Measurements from ENCODE around the gene ZFX. TPM values are rescaled to one million over a fixed set of nuclear protein-coding genes. Genes with fewer than 3 reads are reported as not detected.

The ZFX gene
- total and polyA plus RNA-seq, 10 of the 15 experiments (the other 5 are each of a cell fraction or from before 2014, with no cell fraction given) = 6.8 to 40.9 (median 24.6) TPM

DNA sequence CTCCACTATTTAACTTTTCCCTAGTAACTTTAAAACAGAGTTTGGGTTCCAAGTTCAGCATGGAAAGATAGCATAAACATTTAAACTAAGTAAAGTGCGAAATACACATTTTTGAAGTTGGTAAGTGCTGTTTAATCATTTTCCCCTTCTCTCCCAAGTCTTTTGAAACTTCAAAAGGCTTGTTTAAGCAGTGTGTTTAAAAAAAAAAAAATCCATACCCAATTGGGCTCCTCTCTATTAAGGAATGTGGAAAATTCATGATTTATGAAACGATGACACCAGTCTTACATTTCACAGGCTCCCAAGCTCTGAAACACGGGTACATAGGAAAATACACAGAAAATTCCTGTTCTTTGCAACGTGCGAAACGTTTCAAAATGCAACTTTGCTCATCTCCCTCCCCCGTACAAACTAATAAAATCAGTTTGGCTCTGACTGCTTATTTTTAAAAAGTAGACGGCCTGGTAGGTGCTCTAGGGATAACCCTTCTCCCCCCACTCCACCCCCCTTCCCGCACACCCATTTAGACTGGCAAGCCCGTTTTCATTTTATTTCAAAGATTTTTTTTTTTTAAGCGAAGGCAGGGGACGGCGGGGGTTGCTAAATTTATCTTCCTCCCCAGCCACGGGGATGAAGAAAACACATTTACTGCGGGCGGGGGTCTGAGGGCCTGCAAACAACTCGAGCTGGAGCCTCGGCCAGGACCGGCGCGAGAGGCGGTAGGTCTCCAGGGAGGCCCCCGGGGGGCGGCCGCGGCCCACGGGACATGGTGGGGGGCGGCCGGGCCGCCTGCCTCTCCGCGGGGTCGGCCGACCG is 786 bp upstream of the ZFX start (continued):
- TF ChIP-seq RFX5 (IDR thresholded peaks at IDR 0.05; ENCODE audit: low read depth, low read length) = no peak
- TF ChIP-seq, protein P1, sequence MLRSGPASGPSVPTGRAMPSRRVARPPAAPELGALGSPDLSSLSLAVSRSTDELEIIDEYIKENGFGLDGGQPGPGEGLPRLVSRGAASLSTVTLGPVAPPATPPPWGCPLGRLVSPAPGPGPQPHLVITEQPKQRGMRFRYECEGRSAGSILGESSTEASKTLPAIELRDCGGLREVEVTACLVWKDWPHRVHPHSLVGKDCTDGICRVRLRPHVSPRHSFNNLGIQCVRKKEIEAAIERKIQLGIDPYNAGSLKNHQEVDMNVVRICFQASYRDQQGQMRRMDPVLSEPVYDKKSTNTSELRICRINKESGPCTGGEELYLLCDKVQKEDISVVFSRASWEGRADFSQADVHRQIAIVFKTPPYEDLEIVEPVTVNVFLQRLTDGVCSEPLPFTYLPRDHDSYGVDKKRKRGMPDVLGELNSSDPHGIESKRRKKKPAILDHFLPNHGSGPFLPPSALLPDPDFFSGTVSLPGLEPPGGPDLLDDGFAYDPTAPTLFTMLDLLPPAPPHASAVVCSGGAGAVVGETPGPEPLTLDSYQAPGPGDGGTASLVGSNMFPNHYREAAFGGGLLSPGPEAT (IDR thresholded peaks at IDR 0.05; ENCODE audit: low read depth) = no peak
- TF ChIP-seq KDM1A (IDR thresholded peaks at IDR 0.05; ENCODE audit: borderline replicate concordance) = no peak
- no peak for TF ChIP-seq CTCF (IDR thresholded peaks at IDR 0.05 in 2 of 3, conservative IDR thresholded peaks at IDR 0.05 in 1 of 3; ENCODE audit: control insufficient read depth in 2 of 3, extremely low read depth in 1 of 3, insufficient read depth in 1 of 3, low read depth in 3 of 3, low read length in 3 of 3)
- 0 out of 2 replicates have a peak, but pooled peaks have one; percentile 18 for TF ChIP-seq SMARCA5 (IDR thresholded peaks at IDR 0.05)
- TF ChIP-seq ZBTB33 (IDR thresholded peaks at IDR 0.05) = no peak
- TF ChIP-seq SIN3A (IDR thresholded peaks at IDR 0.05; ENCODE audit: low read depth, low read length) = peak; percentile 35; the same call in 1 of the 2 replicates
- TF ChIP-seq MEF2A (IDR thresholded peaks at IDR 0.05; ENCODE audit: insufficient read depth, low read depth, low read length) = no peak
- TF ChIP-seq SMAD1 (IDR thresholded peaks at IDR 0.05; ENCODE audit: low read depth, partially characterized antibody) = no peak
- TF ChIP-seq GABPA (IDR thresholded peaks at IDR 0.05; ENCODE audit: low read depth) = no peak
- TF ChIP-seq MTA2 (IDR thresholded peaks at IDR 0.05; ENCODE audit: low read depth) = no peak
- no peak for TF ChIP-seq BHLHE40 (IDR thresholded peaks at IDR 0.05; ENCODE audit: borderline replicate concordance in 1 of 2, low read depth in 2 of 2, low read length in 1 of 2)
- no peak for TF ChIP-seq CBX5 (IDR thresholded peaks at IDR 0.05; ENCODE audit: low read depth)
- no peak for TF ChIP-seq ZBTB40 (IDR thresholded peaks at IDR 0.05; ENCODE audit: borderline replicate concordance)
- no peak for TF ChIP-seq LARP7 (IDR thresholded peaks at IDR 0.05)
- TF ChIP-seq MEF2B (IDR thresholded peaks at IDR 0.05; ENCODE audit: partially characterized antibody, poor library complexity, severe bottlenecking) = peak; percentile 26
- no peak for TF ChIP-seq HCFC1 (IDR thresholded peaks at IDR 0.05; ENCODE audit: low read length)
- no peak for TF ChIP-seq BACH1 (IDR thresholded peaks at IDR 0.05; ENCODE audit: borderline replicate concordance)
- no peak for TF ChIP-seq POU2F2 (IDR thresholded peaks at IDR 0.05; ENCODE audit: borderline replicate concordance, low read depth, low read length)
